Measurements from ENCODE around the gene ACSL3.
"Not testable (repeated sequence)": the region's sequence is repeated elsewhere in the genome, so short reads cannot be mapped to it uniquely, and the experiment has no call there.

ACSL3 gene

DNA sequence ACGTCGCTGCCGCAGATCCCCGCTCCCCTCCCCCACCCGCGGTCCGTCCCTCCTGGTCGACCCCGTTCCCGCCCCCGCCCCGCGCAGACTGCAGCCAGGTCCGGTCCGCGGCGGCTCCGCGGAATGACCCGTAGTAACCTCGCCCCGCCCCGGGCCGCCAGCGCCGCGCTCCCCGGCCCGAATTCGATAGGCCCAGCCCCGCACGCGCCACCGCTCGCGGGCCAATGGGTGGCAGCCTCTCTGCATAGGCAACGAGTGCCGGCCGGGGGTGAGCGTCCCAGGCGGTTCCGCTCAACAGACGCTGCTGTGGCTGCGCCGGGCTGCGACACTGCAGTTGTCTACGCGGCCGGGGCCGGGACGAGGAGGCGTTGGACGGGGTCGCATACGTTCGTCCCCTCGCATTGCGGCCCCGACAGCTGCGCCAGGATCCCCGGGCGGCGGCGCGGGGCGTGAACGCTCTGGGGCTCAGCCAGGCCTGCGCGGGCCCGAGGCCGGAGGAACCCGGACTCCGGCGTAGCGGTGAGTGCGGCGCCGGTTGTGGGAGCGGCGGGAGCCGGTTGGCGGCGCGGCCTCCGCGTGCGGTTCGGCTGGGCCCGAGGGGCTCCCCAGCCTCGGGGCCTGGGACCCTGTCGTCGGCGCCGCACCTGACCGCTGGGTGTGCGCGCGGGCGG, at the start of gene ACSL3:
TSS of gene ACSL3 (plus strand) at position 297 of the 671 bp plus-strand sequence. CDS start 47,737 bp downstream, outside the sequence.
- peak; percentile 82 to 95 for DNase-seq

DNA sequence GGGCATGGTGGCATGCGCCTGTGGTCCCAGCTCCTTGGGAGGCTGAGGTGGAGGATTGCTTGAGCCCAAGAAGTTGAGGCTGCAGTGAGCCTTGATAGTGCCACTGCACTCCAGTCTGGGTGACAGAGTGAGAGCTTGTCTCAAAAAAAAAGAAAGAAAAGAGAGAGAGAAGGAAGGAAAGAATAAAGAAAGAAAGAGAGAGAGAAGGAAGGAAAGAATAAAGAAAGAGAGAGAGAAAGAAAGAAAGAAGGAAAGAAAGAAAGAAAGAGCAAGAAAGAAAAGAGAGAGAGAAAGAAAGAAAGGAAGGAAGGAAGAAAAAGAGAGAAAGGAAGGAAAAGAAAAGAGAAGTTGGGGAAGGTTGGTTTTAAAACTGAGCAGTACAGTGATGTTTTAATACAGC, 49.0 kb upstream of the ACSL3 start:
- no peak for DNase-seq

DNA sequence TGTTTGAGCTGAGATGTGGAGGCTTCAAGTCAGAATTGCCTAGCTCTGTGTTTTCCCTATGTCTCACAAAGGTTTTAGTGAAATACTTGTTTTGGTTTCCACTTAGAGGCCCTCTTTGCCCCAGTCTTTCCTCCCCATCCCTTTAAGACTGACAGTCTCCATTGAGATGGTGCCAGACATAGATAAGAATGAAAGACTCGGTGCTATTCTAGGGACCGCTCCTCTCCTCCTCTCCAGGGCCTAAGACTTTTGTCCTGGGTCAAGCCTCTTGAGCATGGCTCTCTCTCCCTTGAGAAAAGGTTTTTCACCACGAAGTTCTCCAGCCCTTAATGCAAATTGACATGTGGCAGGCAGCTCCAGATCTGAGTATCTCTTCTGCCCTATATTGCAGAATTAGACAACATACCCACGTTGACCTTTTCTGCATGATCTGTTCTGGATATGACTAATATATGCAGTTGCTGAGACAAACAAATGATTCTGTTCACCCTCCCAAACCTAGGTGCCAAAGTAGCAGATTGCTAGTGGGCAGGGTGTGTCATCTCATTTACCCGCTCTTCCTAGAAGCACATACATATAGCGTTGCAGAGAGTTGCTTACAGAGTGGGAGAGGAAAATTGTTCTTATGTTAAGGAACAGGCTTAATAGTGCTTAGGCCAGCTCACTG, 47.5 kb upstream of the ACSL3 start:
- DNase-seq = no peak

GRCh38 chr2:222819722-222820333, 41.0 kb upstream of the ACSL3 start:
- DNase-seq = no peak

- no peak for DNase-seq
These were observed 37.5 kb upstream of the ACSL3 start for GRCh38 chr2:222823183-222823930.

DNA sequence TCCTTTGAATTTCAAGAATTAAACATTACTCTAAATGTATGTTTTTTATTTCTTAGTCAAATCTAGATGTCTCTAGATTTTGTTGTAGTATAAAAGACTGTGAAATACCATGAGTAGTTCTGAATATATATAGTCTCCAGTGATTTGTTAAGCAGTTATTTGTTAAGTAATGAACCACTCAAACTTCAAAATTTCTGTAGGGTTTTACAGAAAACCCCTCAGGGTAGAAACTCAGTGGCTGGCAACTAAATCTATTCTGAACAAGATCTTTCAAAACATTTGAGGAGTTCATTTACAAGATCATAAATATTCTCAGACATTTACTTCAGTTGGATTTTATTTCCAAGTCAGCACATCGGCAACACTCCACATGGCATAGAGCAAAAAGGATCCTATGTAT, 35.8 kb upstream of the ACSL3 start:
- DNase-seq = no peak

DNA sequence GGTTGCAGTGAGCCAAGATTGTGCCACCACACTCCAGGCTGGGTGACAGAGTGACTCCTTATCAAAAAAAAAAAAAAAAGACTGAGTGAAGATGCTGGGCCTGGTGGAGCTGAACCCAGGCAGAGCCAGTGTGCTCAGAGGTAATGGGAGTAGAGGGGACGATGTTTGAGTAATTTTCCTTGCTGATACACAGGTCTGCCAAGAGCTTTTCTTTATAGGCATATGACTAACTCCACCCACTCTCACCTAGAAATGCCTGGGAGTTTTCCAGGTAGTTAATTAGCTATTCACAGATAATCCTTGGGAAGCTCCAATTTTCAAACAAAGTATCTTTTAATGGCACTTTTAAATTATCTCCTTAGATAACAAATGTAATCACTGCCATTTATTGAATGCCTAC, 33.4 kb upstream of the ACSL3 start:
- no peak for DNase-seq

GRCh38 chr2:222828572-222828971, 32.3 kb upstream of the ACSL3 start:
- no peak for DNase-seq

DNA sequence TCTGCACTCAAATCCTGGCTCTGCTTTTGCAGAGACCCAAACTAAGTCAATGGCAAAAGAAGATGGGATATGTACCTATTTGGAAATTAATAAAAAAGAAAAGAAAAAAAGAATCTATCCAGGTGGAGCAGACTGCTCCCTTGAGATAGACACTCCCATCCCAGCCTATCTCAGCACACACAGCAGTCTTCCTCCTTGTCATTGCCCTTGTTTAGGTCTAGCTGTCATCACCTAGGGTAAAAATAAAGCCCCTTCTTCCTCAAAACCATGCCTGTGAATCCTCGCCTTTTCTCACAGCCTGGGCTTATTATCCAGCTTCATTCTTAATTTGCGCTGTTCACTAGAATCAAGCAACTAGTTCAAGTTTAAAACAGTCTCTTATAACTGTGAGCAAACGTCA, 30.7 kb upstream of the ACSL3 start:
- DNase-seq = no peak

- DNase-seq = peak in 1 of 2 experiments; percentile 4
These were observed 27.4 kb upstream of the ACSL3 start for GRCh38 chr2:222833410-222833809.

GRCh38 chr2:222835143-222835822, 25.6 kb upstream of the ACSL3 start:
- no peak for DNase-seq

DNA sequence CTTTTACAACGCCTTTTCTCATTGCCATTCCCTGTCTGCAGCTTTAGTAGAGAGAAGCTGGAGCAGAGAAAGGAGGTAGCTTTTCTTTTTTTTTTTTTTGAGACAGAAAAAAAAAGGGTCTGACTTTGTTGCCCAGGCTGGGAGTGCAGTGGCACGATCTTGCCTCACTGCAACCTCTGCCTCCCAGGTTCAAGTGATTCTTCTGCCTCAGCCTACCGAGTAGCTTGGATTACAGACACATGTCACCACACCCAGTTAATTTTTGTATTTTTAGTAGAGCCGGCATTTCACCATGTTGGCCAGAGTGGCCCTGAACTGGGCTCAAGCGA, 25.0 kb upstream of the ACSL3 start:
- no peak for DNase-seq

- no peak for DNase-seq
These were observed 23.2 kb upstream of the ACSL3 start for GRCh38 chr2:222837643-222838056.

GRCh38 chr2:222840060-222840802, 20.6 kb upstream of the ACSL3 start:
- no peak for DNase-seq

DNA sequence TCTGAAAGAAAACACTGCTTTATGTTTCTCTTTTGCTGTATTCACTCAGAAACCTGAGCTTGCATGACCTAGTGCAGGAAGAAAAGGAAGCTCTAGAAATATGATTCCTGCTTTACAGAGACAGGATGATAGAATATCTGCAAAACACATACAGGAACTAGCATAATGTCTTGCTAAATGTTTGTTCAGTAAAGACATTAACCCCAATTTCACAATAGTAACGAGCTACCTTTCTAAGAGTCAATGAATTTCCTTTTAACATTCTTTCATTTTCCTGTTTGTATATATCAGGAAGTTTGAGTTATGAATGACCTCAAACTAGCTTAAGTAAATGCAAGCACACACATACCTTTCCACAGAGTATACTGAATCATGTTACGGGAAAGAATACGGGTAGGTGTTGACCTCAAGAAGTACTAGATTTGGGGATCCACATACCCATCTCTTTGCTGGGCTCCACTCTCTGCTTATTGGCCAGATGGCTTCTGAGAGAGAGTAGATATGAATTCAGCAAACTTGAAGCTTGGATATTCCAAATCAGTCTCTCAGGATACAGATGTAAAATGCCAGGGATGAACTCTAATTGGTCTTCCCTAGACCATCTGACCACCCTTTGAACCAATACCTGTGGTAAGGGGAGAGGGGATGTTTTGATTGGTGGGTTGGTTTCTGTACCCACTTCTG, 18.2 kb upstream of the ACSL3 start:
- no peak for DNase-seq

GRCh38 chr2:222844323-222844722, 16.5 kb upstream of the ACSL3 start:
- peak in 1 of 2 experiments; percentile 30 for DNase-seq

DNA sequence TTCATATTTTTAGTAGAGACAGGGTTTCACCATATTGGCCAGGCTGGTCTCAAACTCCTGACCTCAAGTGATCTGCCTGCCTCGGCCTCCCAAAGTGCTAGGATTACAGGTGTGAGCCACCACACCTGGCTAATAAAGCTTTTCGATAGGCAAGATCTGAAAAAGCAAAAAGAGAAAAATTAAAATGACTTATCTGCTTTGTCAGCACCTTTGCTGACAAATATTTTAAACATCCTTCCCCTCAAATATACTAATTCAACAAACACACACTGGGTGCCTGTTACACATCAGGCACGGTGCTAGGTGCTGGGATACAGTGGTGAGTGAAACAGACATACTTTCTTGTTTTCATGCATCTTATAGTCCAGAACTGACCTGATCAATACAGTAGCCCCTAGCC, 15.5 kb upstream of the ACSL3 start:
- not testable (repeated sequence) for DNase-seq

- no peak for DNase-seq
These were observed 14.8 kb upstream of the ACSL3 start for GRCh38 chr2:222846003-222846402.

GRCh38 chr2:222848031-222848430, 12.8 kb upstream of the ACSL3 start:
- not testable (repeated sequence) for DNase-seq

DNA sequence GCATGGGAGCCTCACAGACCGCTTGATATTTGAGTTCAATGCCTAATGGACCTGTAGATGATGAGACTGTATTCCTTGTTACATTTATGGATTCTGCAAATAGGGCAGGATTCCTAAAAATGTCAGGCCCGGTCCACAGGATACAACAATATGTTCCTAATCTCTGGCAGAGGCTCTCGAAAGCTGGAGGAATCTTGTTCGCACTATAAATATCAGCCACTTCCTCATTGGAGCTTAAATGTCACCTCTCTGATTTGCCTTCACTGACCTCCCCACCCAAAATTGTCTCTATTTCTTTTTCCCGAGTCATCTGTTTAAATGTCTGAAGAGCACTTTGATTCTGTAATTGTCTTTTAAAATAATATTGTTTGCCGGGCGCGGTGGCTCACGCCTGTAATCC, 12.0 kb upstream of the ACSL3 start:
- DNase-seq = no peak

- DNase-seq = no peak
These were observed 8.7 kb upstream of the ACSL3 start for GRCh38 chr2:222851956-222852617.
